ENCODE data around the gene DGKZ. TPM values are rescaled to one million over a fixed set of nuclear protein-coding genes. Genes with fewer than 3 reads are reported as not detected.

The DGKZ gene
- total and polyA plus RNA-seq, 9 donors = 8.9 to 46.0 (median 29.4) TPM

DNA sequence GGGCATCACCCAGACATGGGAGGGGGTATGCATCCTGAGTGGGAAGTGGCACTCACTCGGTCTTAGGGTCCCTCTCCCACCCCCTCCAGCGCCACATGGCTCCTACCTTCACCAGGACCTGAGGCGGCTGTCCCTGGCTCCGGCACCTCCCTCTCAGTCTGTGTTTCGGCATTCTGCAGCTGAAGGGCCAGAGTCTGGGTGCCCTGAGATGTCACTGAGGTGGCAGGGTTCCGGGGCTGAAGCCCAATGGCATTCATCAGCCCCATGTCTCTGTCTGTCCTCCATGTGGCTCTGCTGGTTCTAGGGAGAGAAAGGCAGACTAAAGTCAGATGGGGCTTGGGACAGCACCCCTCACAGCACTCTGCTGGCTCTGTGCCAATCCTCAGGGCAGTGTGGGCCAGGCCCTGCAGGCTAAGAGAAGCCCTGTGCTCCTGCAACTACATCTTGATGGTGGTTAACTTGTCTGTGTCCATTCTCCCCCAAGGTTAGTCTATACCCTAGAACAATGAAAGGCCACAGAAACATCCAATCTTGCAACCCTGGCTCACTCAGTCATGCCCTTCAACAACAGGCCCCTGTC, 61.2 kb downstream of the DGKZ start:
- Histone ChIP-seq H3K9me3 (no peaks in the 10 kb centered on the region), H3K4me3 (no peak overlapping the region), H3K4me1 (ENCODE audit: insufficient read depth) (peaks cover 4% of the 10 kb centered on the region), H3K36me3 (peaks cover 2% of the 10 kb centered on the region), H3K27me3 (no peaks in the 10 kb centered on the region), H3K27ac (no peak overlapping the region)
- no peak for DNase-seq
- intact Hi-C loops (cut with DNase I) = no loop called here
- TF ChIP-seq EP300 (IDR thresholded peaks at IDR 0.05) = no peak
- TF ChIP-seq POLR2A (IDR thresholded peaks at IDR 0.05) = no peak
- TF ChIP-seq CTCF (IDR thresholded peaks at IDR 0.05) = no peak
- 89 to 94% (median 94%) methylated on average over 6 of the region's 6 CpGs for WGBS, 3 donors

- Histone ChIP-seq H3K27ac (no peak overlapping the region), H3K27me3 (no peaks in the 10 kb centered on the region), H3K36me3 (peaks cover 2% of the 10 kb centered on the region), H3K9me3 (no peaks in the 10 kb centered on the region), H3K4me3 (no peak overlapping the region), H3K4me1 (ENCODE audit: insufficient read depth) (peaks cover under 1% of the 10 kb centered on the region)
- intact Hi-C loops (cut with DNase I) = no loop called here
- TF ChIP-seq EP300 (IDR thresholded peaks at IDR 0.05) (no peak), POLR2A (IDR thresholded peaks at IDR 0.05) (no peak), CTCF (IDR thresholded peaks at IDR 0.05) (no peak)
- 40 to 62% (median 45%) methylated on average over 5 of the region's 5 CpGs for WGBS, 3 donors
- DNase-seq = no peak
Measured at GRCh38 chr11:46410021-46410420, 62.8 kb downstream of the DGKZ start.

GRCh38 chr11:46413760-46414465, 66.7 kb downstream of the DGKZ start:
- DNase-seq = no peak
- no peaks in the 10 kb centered on the region for H3K36me3 ChIP-seq
- intact Hi-C loops (cut with DNase I) = loop anchor here in 1 of 4 donors (2.0 kb wide), 1 partner anchor 59 kb away; no protein-coding TSS in a partner anchor
- WGBS, 3 donors = 89 to 92% (median 90%) methylated on average over 9 of the region's 9 CpGs
- no peak overlapping the region for H3K4me3 ChIP-seq
- H3K27ac ChIP-seq = no peak overlapping the region
- H3K27me3 ChIP-seq = no peaks in the 10 kb centered on the region
- TF ChIP-seq EP300 (IDR thresholded peaks at IDR 0.05) (no peak), CTCF (IDR thresholded peaks at IDR 0.05) (no peak), POLR2A (IDR thresholded peaks at IDR 0.05) (no peak)
- no peaks in the 10 kb centered on the region for H3K4me1 ChIP-seq (ENCODE audit: insufficient read depth)
- H3K9me3 ChIP-seq = no peaks in the 10 kb centered on the region

DNA sequence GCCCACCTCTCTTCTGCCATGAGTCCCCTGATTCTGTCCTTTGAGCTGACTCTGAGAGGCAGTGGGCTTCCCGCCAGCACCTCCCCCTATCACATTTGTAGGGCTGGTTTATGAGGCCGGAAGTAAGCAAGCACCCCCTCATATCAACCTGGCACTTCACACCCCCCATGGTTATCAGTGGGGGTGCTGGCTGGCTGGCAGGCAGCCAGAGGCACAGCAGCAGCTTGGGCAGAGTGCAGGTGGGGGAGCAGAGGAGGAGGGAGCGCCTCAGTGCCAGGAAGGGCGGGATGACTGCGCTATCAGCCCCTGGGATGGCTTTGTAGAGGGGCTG, 67.2 kb downstream of the DGKZ start:
- Histone ChIP-seq H3K4me3 (no peak overlapping the region), H3K36me3 (no peaks in the 10 kb centered on the region), H3K4me1 (ENCODE audit: insufficient read depth) (no peaks in the 10 kb centered on the region), H3K27ac (no peak overlapping the region), H3K27me3 (no peaks in the 10 kb centered on the region), H3K9me3 (no peaks in the 10 kb centered on the region)
- DNase-seq = no peak
- WGBS, 3 donors = 85 to 98% (median 90%) methylated on average over 5 of the region's 5 CpGs
- intact Hi-C loops (cut with DNase I) = no loop called here
- TF ChIP-seq POLR2A (IDR thresholded peaks at IDR 0.05) (no peak), CTCF (IDR thresholded peaks at IDR 0.05) (no peak), EP300 (IDR thresholded peaks at IDR 0.05) (no peak)
